ENCODE measurements around the gene DENND10.

Gene DENND10

GRCh38 chr10:119103903-119104653 lies at the start of gene DENND10:
Gene DENND10, plus strand, starts transcription at chr10:119104113. Its CDS starts 30 bp downstream, at chr10:119104143.
- peak within 1 kb of the TSS; percentile 87 for H3K4me3 Mint-ChIP-seq
- no peaks in the 10 kb centered on the region for H3K27me3 Mint-ChIP-seq
- H3K36me3 Mint-ChIP-seq: peaks cover 5% of the 10 kb centered on the region
- H3K9me3 Mint-ChIP-seq (ENCODE audit: low read depth): no peaks in the 10 kb centered on the region
- H3K27ac Mint-ChIP-seq: no peak within 1 kb of the TSS
- peaks cover 9% of the 10 kb centered on the region for H3K4me1 Mint-ChIP-seq (ENCODE audit: low read depth)

DNA sequence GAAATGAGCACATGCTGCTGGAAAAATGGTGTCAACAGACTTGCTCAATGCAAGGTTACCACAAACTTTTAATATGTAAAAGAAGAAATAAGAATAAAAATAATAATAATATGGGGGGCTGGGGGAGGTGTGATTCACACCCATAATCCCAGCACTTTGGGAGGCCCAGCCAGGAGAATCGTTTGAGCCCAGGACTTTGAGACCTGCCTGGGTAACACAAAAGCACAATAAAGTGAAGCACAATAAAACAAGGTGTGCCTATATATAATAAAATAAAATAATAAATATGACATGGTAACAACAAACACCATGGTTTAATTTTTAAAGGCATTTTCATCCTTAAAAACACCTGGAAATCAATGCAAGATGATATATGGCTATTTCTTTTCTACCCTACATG lies 48.4 kb upstream of the DENND10 start:
- H3K9me3 Mint-ChIP-seq (ENCODE audit: low read depth): no peaks in the 10 kb centered on the region
- peaks cover 10% of the 10 kb centered on the region for H3K4me1 Mint-ChIP-seq (ENCODE audit: low read depth)
- no peaks in the 10 kb centered on the region for H3K27me3 Mint-ChIP-seq
- H3K36me3 Mint-ChIP-seq: peaks cover 26% of the 10 kb centered on the region
- no peak overlapping the region for H3K4me3 Mint-ChIP-seq
- H3K27ac Mint-ChIP-seq: no peak overlapping the region

- Mint-ChIP-seq H3K4me1 (ENCODE audit: low read depth) (peaks cover 14% of the 10 kb centered on the region), H3K27ac (no peak overlapping the region), H3K36me3 (peaks cover 21% of the 10 kb centered on the region), H3K9me3 (ENCODE audit: low read depth) (no peaks in the 10 kb centered on the region), H3K27me3 (no peaks in the 10 kb centered on the region), H3K4me3 (no peak overlapping the region)
These were observed 45.9 kb upstream of the DENND10 start for GRCh38 chr10:119058010-119058409.

DNA sequence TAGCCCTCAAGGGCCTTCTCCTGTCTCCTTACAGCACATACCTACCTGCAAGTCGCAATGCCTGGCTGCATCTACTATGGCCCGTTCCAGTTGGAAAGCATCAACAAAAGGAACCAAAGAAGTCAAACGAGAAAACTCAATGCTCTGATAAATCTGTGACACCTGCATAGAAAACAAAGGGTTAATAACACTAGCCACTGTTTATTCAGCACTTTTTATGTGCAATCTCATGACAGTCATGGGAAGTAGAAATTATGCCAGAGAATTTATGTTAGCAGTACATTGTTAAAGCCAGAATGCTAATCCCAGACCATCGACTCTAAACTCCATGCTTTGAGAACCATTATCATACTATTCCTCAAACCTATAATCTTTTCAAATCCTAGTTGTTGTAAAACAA lies 44.4 kb upstream of the DENND10 start:
- H3K36me3 Mint-ChIP-seq: peaks cover 21% of the 10 kb centered on the region
- no peak overlapping the region for H3K27ac Mint-ChIP-seq
- no peak overlapping the region for H3K4me3 Mint-ChIP-seq
- no peaks in the 10 kb centered on the region for H3K27me3 Mint-ChIP-seq
- no peaks in the 10 kb centered on the region for H3K9me3 Mint-ChIP-seq (ENCODE audit: low read depth)
- peaks cover 21% of the 10 kb centered on the region for H3K4me1 Mint-ChIP-seq (ENCODE audit: low read depth)

GRCh38 chr10:119060107-119060506 lies 43.8 kb upstream of the DENND10 start:
- no peak overlapping the region for H3K4me3 Mint-ChIP-seq
- H3K4me1 Mint-ChIP-seq (ENCODE audit: low read depth): peaks cover 21% of the 10 kb centered on the region
- H3K27ac Mint-ChIP-seq: no peak overlapping the region
- H3K36me3 Mint-ChIP-seq: peaks cover 22% of the 10 kb centered on the region
- no peaks in the 10 kb centered on the region for H3K9me3 Mint-ChIP-seq (ENCODE audit: low read depth)
- H3K27me3 Mint-ChIP-seq: no peaks in the 10 kb centered on the region

GRCh38 chr10:119061352-119061751 lies 42.6 kb upstream of the DENND10 start:
- Mint-ChIP-seq H3K9me3 (ENCODE audit: low read depth) (no peaks in the 10 kb centered on the region), H3K27me3 (no peaks in the 10 kb centered on the region), H3K27ac (no peak overlapping the region), H3K36me3 (peaks cover 24% of the 10 kb centered on the region), H3K4me1 (ENCODE audit: low read depth) (peaks cover 21% of the 10 kb centered on the region), H3K4me3 (no peak overlapping the region)

DNA sequence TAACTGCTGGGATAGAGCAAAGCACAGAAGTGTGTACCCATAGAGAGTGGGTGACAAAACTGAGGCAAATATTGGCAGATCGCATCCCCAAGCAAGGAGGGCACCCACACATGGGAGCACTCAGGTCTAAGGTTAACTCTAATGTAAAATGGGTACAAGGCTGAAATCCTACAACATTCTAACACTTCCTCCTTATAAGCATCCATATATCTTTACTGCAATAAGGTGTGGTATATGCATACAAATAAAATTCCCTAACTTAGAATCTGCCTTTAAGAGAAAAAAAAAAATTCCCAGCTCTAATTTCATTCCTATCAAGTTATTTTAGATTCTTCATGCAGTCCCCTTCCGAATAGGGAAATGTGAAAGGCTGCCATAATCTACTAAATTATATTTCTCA lies 42.0 kb upstream of the DENND10 start:
- H3K4me1 Mint-ChIP-seq (ENCODE audit: low read depth): peaks cover 21% of the 10 kb centered on the region
- no peak overlapping the region for H3K27ac Mint-ChIP-seq
- H3K4me3 Mint-ChIP-seq: no peak overlapping the region
- H3K27me3 Mint-ChIP-seq: no peaks in the 10 kb centered on the region
- peaks cover 21% of the 10 kb centered on the region for H3K36me3 Mint-ChIP-seq
- no peaks in the 10 kb centered on the region for H3K9me3 Mint-ChIP-seq (ENCODE audit: low read depth)

DNA sequence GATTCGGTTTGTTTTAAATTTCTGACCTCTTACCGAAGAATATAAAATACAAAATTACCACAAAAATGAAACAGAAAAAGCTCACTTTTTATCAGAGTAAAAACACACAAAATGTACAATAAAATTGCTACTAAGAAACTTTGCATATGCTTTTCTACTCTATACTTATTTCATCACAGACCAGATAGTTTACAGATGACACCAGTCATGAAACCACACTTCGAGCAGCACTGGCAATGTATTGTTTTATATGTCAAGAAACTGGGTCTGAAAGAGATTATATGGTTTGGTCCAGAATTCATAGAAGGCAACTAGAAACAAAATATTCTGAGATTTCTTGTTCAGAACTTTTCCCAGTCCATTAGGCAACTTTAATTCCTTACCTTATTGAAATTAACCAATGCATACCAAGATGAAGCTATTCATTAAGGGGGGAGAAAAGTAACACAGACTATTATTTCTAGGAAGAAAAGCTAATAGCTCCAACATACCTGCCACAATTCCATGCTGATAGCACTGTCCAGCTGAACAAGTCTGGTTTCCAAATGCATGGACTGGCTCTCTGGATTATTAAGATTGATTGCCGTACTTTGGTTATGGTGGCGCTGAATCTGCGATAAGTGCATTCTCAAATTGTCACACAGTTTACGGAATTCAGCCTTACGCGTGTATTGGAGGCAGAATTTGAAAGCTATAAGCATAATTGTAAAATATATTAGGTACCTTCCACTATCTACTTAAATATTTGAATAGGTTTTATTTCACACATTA lies 33.3 kb upstream of the DENND10 start:
- H3K9me3 Mint-ChIP-seq (ENCODE audit: low read depth): no peaks in the 10 kb centered on the region

DNA sequence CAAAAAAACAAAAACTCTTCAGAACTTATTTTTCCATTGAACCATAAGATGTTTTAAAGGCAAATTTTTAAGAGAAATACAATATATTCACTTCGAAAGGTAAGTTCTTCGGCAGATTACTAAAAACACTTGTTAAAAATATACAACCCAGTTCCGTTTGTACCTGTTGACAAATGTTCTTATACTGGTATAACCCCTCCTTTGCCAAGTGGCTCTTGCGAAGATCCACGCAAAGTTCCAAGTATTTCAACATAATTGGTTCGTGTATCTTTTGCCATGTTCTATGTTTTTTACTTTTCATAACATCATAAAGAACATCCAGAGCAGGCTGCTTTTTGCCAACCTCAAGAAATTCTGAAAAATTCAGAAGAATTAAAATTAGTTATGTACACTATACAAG lies 30.3 kb upstream of the DENND10 start:
- H3K27ac Mint-ChIP-seq: peak overlapping the region; percentile 58
- H3K36me3 Mint-ChIP-seq: peaks cover 9% of the 10 kb centered on the region
- no peaks in the 10 kb centered on the region for H3K27me3 Mint-ChIP-seq
- peaks cover 44% of the 10 kb centered on the region for H3K4me1 Mint-ChIP-seq (ENCODE audit: low read depth)
- peak overlapping the region; percentile 31 for H3K4me3 Mint-ChIP-seq
- H3K9me3 Mint-ChIP-seq (ENCODE audit: low read depth): no peaks in the 10 kb centered on the region

More for the DNA sequence above, 33.3 kb upstream of the DENND10 start:
- Mint-ChIP-seq H3K4me3 (no peak overlapping the region), H3K27me3 (no peaks in the 10 kb centered on the region), H3K36me3 (peaks cover 9% of the 10 kb centered on the region), H3K27ac (peak overlapping the region; percentile 34), H3K4me1 (ENCODE audit: low read depth) (peaks cover 30% of the 10 kb centered on the region)

GRCh38 chr10:119078422-119079179 lies 25.3 kb upstream of the DENND10 start:
- Mint-ChIP-seq H3K36me3 (peaks cover 6% of the 10 kb centered on the region), H3K27ac (peak overlapping the region; percentile 93), H3K9me3 (ENCODE audit: low read depth) (no peaks in the 10 kb centered on the region), H3K4me1 (ENCODE audit: low read depth) (peaks cover 44% of the 10 kb centered on the region), H3K27me3 (no peaks in the 10 kb centered on the region), H3K4me3 (peak overlapping the region; percentile 95)

GRCh38 chr10:119079599-119080520 lies 24.1 kb upstream of the DENND10 start:
- Mint-ChIP-seq H3K27me3 (no peaks in the 10 kb centered on the region), H3K27ac (peak overlapping the region; percentile 93), H3K9me3 (ENCODE audit: low read depth) (no peaks in the 10 kb centered on the region), H3K36me3 (peaks cover 6% of the 10 kb centered on the region), H3K4me1 (ENCODE audit: low read depth) (peaks cover 38% of the 10 kb centered on the region), H3K4me3 (peak overlapping the region; percentile 95)

- H3K36me3 Mint-ChIP-seq: peaks cover 6% of the 10 kb centered on the region
- peak within 1 kb of the TSS; percentile 95 for H3K4me3 Mint-ChIP-seq
- no peaks in the 10 kb centered on the region for H3K9me3 Mint-ChIP-seq (ENCODE audit: low read depth)
- peak within 1 kb of the TSS; percentile 93 for H3K27ac Mint-ChIP-seq
- peaks cover 33% of the 10 kb centered on the region for H3K4me1 Mint-ChIP-seq (ENCODE audit: low read depth)
- no peaks in the 10 kb centered on the region for H3K27me3 Mint-ChIP-seq
These were observed 23.2 kb upstream of the DENND10 start, which contains the start of gene EIF3A for GRCh38 chr10:119080521-119081259. Gene EIF3A, minus strand, starts transcription at chr10:119080817. Its CDS starts 141 bp downstream, at chr10:119080676.

GRCh38 chr10:119084896-119085295 lies 19.0 kb upstream of the DENND10 start:
- Mint-ChIP-seq H3K27ac (no peak overlapping the region), H3K36me3 (no peaks in the 10 kb centered on the region), H3K4me1 (ENCODE audit: low read depth) (peaks cover 11% of the 10 kb centered on the region), H3K9me3 (ENCODE audit: low read depth) (no peaks in the 10 kb centered on the region), H3K27me3 (no peaks in the 10 kb centered on the region), H3K4me3 (no peak overlapping the region)
